GM21737 (cell line): Measurements from ENCODE around the gene ST6GAL1.
"Not testable (repeated sequence)": the region's sequence is repeated elsewhere in the genome, so short reads cannot be mapped to it uniquely, and the experiment has no call there.

Experiments used
- ATAC-seq: cut with Tn5 transposase; IDR thresholded peaks from one replicate; pipeline ENCODE4 v1.9.1; 2021; ENCODE audit warnings: mild to moderate bottlenecking, moderate library complexity; ENCODE audit not compliant: unreplicated experiment

The ST6GAL1 gene

GRCh38 chr3:186966406-186966805 is 36.1 kb downstream of the ST6GAL1 start:
- no peak for ATAC-seq

DNA sequence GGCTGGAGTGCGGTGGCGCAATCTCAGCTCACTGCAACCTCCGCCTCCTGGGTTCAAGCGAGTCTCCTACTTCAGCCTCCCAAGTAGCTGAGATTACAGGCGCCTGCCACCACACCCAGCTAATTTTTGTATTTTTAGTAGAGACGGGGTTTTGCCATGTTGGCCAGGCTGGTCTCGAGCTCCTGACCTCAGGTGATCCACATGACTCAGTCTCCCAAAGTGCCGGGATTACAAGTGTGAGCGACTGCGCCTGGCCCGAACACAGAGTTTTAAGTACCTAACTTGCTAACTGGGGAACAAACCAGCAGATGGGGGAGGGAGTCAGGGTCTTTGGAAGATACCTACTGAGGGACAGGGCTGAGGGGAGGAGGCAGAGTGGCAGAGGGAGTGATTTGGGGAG is 36.9 kb downstream of the ST6GAL1 start:
- ATAC-seq, result not testable (repeated sequence)

- ATAC-seq, result no peak
These were observed 37.4 kb downstream of the ST6GAL1 start for GRCh38 chr3:186967686-186968085.

GRCh38 chr3:186969607-186970006 is 39.3 kb downstream of the ST6GAL1 start:
- no peak for ATAC-seq

- not testable (repeated sequence) for ATAC-seq
These were observed 40.8 kb downstream of the ST6GAL1 start for GRCh38 chr3:186971106-186971505.

DNA sequence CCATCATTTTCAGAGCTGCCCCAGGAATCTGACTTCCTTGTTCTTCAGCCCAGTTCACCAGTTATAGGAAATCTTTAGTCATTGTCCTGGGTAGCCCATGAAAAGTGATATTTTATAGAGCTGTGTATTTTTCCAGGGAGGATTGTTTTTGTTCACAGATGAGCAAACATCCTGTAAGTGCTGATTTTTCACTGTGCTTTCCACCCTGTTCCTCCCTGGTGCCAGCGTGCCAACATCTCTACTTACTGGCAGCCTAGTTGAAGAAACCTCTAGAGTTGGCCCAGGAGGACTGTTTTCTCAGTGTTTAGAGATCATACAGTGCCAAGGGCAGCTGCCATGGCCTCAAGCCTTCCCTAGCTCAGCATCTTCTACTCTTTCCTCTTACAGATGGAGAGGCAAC is 41.3 kb downstream of the ST6GAL1 start:
- no peak for ATAC-seq

DNA sequence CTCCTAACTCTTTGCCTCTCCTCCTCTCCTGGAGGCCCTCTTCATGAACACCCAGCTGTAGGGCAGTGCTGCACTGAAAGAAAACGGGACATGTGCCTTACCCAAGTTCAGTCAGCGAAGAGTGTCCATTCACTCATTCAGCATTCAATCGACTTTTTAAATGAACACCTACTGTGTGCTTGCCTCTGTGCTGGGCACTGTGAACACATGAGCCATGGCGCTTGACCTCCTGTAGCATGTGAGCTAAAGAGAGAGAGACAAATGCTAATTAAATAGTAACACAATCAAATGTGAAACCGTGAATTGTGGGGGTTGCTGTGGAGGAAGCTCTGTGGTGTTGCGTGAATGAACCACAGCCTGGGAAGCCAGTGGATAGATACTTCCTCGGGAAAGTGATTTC is 43.4 kb downstream of the ST6GAL1 start:
- ATAC-seq, result no peak

DNA sequence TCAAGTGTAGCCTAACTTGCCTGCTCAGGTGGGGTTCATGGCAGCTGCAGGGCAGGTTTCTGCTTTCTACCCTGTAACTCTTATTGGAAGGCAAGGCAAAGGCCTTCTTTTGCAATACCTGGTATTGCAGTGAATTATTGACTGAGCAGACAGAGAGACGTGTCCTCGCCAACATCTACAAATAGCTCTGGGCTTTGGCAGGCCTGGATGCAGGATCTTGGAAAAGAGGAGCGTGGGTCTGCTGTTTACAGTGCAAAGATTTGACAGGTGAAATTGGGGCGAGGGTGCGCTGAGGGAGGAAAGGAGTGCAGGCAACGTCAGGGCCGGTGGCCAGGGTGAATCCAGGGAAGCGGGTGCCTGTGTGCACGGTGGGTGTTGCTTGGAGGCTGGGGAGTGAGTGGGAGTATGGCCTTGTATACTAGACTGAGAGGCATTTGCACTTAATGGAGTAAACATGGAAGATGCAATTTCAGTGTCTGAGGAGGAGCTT is 44.5 kb downstream of the ST6GAL1 start:
- no peak for ATAC-seq

DNA sequence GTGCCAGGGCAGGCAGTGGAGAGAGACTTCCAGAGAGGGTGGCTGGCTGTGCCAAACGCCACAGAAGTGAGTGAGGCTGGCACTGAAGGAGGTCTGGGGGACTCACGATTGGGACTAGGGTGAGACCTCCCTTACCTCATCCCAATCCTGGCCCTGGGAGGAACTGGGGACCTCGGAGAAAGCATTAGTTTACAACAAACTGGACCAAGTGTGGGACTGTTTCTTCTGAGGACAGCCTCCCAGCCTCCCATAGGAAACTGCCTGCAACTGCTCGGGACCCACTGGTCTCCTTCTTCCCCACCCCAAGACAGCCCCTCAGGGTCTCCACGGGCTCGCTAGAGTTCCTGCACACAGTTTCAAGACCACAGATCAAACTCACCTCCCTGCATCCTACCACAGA is 45.4 kb downstream of the ST6GAL1 start:
- no peak for ATAC-seq

DNA sequence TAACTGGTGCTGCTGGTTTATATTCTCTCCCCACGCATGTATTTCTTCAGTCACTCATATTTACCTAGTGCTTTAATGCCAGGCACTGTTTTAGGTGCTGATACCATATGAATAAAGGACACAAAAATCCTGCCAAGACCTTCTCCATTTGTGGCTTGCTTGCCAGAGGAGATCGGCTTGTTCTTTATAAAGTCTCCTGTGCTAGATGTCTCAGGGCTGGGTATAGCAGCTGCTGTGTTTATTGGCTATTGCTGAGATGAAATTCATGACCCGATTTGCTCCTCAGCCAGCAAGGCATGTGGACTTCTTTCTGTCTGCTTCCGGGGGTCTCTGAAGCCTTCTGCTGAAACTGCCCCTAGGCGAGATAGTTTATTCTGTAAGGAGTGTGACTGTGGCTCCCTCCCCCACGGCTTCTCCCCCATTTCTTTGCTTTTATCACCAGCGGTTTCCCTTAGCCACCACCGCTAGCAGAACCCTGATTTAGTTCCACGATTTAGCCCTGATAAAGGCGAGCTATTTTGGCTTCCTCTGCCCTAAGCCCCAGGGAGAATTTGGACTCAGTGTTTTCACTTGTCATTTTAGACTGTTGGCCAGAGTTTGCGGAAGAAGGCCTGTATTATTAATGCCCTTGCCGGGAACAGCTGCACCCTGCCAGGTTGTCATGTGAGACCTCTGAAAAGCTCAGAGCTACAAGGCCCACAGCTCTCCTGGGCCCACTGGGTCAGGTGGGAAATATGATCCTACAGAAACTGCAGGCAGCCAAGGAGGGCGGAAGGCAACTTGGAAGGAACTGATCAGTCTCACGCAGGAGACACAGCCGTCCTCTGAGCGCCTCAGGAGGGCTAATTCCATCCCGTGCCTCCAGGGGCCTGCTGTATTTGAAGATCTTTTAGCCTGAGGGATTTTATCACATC is 46.8 kb downstream of the ST6GAL1 start:
- ATAC-seq, result no peak

DNA sequence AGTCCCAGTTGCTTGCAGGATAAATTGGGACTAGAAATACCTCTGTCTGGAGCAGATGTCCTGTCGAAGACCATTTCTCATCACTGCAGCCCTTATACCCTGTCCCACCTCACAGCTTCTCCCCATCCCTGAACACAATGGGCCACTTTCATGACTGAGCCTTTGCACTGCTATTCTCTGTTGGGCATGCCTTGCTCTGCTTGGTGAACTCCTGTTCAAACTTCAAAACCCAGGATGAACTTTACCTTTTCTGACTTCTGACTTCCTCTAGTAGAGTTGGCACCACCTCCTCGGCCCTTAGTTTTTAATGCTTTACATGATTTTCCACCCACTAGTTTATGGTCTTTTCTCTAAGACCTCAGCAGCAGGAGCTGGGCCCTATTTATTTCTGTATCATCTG is 48.4 kb downstream of the ST6GAL1 start:
- no peak for ATAC-seq

DNA sequence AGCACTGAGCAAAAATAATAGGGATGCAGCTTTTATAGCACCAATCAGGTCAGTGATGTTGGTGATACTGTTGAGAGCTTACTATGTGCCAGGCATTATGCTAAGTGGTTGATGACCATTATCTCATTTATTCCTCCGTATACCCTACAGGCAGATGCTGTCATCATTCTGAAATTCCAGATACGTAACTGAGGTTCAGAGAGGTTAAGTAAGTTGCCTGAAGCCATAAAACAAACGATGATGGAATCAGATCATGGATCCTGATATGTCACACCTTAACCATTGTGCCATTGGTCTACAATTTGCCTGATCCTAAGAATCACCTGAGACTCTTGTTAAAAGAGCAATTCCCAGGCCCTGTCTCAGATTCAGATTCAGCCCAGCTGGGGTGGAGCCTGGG is 49.5 kb downstream of the ST6GAL1 start:
- no peak for ATAC-seq

DNA sequence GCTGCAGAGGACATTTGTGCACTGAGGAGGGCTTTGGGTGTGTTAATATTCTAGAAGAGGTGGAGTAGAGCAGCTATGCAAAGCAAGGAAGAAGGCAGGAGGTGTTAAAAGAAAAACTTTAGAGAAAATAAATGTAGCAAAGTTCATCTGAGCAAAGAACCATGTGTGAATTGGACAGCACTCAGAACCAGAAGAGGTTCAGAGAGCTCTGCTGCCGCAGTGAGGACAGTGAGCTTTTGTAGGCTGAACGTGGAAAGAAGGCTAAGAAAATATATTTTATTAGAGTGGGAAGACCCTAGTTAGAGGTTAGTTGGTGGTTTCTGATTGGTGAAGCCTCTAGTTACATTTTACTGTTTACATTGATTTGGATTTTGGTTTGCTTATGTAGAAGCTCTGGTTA is 50.7 kb downstream of the ST6GAL1 start:
- ATAC-seq, result no peak

DNA sequence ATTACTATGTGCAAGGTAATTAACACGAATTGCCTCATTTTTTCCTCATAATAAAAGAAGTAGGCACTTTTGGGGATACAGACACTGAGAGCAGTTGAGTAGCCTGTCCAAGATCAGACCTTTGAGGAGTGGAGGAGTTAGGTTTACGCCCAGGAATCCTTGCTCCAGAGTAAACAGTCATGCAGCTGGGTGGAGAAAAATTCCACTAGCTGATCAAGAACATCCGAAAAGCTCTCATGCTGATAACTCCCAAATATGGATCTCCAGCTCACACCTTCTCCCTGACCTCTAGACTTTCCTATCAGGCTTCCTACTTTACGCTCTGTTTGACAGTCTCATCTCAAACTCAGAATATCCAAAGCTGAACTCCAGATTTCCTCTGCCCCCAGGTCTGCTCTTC is 53.3 kb downstream of the ST6GAL1 start:
- no peak for ATAC-seq

DNA sequence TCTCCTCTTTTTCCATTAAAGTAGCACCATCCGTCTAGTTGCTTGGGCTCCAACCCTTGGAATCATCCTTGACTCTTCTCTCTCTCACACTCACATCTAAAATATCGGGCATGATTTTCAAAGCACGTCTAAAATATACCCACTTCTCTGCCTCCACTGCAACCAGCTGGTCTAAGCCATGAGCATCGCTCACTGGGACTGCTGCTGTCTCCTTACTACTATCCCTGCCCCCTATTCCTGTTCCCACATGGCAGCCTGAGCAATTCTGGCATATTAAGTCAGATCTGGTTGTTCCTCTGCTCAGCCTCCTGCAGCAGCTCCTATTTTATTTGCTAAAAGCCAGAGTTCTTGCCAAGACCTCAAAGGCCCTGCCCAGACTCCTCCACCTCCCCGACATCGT is 53.7 kb downstream of the ST6GAL1 start:
- ATAC-seq, result no peak

DNA sequence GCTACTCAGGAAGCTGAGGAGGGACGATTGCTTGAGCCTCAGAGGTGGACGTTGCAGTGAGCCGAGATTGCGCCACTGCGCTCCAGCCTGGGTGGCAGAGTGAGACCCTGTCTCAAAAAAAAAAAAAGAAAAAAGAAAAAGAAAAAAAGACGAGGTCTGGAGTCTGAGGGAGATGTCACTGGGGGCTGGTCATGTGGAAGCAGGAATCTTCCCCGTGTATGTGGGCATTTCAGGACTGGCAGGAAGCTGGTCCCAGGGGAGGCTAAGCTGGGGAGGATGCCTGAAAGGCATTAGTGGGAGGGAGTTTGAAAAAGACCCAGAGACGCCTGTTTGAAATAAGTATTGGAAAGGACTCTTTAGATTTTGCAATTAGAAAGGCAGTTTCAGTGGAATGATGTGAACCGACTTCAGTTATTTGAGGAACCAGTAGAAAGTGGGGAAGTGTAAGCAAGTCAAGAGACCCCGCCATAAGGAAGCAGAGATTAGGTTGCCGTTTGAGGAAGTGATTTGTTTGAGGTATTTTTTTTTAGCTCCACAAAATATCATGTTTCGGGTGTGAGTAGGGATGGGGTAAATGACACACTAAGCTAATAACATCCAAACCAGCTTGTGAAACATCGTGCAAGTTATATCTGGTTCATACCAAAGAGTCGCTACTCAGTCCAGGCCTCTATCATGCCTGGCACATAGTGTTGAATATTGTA is 55.5 kb downstream of the ST6GAL1 start:
- ATAC-seq, result no peak

GRCh38 chr3:186986406-186986805 is 56.1 kb downstream of the ST6GAL1 start:
- no peak for ATAC-seq

DNA sequence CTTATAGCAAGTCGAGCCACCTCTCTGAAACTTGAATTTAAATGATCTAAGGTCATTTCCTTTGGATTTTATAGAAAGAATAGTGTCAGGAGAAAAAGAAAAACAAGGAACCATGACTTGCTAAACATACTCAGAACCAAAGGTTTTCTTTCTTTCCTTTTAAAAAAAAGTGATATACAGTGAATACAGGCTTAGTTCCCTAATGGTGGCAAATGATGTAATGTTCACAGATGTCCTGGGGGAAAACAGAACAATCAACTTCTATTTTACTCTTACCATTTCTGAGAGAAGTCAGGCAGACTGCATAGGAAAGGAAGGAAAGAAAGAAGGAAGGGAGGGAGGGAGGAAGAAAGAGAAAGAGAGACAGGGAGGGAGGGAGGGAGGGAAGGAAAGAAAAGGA is 56.5 kb downstream of the ST6GAL1 start:
- ATAC-seq, result no peak

GRCh38 chr3:186988806-186989205 is 58.5 kb downstream of the ST6GAL1 start:
- ATAC-seq, result peak; percentile 74

- no peak for ATAC-seq
These were observed 59.1 kb downstream of the ST6GAL1 start for GRCh38 chr3:186989429-186989828.

DNA sequence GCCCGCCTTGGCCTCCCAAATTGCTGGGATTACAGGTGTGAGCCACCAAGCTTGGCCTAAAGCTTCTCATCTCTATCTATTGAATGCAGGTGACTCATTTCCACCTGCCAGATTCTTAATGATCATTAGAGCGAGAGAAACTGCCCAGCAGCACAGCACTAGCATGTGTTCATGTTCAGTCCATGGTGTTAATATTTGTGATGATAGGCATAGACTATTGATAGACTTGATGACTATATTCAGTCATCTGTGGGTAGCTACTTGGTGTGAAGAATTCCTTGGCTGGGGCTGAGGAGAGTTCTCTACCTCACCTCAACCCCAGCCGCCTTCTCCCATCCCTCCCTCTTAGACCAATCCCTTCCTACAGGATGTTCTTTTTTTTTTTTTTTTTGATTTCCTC is 60.0 kb downstream of the ST6GAL1 start:
- ATAC-seq, result no peak

DNA sequence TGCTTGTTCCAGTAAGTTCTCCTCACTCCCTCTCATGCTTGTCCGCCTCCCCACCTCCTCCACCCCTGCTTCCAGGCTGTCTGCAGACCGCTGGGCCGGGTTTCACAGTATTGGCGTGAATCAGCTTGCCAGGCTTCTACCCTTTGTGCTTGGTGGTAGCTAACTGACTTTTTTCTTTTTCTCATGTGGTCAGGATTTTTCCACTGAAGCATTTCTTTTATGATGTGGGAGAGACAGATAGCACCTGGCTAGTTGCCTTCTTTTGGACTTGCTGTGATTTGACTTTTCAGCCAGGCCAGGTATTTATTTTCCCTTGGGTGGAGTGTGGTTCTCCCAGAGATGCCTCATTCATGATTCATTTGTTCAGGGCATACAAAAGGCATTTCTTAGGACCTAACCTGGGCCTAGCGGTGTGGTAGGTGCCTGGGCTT is 60.6 kb downstream of the ST6GAL1 start:
- ATAC-seq, result no peak
